ENCODE measurements around the gene ZNF511.

Gene ZNF511

GRCh38 chr10:133309720-133310398 is 1.1 kb downstream of the ZNF511 start:
- TF ChIP-seq, protein P1, sequence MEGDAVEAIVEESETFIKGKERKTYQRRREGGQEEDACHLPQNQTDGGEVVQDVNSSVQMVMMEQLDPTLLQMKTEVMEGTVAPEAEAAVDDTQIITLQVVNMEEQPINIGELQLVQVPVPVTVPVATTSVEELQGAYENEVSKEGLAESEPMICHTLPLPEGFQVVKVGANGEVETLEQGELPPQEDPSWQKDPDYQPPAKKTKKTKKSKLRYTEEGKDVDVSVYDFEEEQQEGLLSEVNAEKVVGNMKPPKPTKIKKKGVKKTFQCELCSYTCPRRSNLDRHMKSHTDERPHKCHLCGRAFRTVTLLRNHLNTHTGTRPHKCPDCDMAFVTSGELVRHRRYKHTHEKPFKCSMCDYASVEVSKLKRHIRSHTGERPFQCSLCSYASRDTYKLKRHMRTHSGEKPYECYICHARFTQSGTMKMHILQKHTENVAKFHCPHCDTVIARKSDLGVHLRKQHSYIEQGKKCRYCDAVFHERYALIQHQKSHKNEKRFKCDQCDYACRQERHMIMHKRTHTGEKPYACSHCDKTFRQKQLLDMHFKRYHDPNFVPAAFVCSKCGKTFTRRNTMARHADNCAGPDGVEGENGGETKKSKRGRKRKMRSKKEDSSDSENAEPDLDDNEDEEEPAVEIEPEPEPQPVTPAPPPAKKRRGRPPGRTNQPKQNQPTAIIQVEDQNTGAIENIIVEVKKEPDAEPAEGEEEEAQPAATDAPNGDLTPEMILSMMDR (IDR thresholded peaks at IDR 0.05; ENCODE audit: low read depth, low read length) = no peak
- no peak for DNase-seq (ENCODE audit: low read depth in 2 of 2)
- no peak overlapping the region for H3K4me3 ChIP-seq (replicated peaks in 1 of 2; ENCODE audit: low read depth in 2 of 2, low read length in 2 of 2)

DNA sequence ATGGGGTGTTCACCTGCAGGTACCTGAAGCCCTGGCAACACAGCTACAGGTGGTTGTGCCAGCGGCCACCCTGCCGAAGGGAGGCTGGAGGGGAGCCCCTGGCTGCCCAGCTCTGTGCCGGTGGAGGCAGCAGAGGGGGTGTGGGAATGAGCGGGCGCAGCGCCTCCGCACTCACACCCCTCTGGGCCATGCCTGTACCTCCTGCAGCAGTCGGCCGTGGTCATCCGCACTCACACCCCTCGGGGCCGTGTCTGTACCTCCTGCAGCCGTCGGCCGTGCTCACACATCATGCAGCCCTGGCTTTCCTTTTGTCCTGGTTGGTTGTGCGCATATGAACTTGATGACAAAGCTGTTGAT is 1.7 kb downstream of the ZNF511 start:
- no peak for DNase-seq (ENCODE audit: low read depth in 2 of 2)
- no peak overlapping the region for H3K4me3 ChIP-seq (replicated peaks in 1 of 2; ENCODE audit: low read depth in 2 of 2, low read length in 2 of 2)
- TF ChIP-seq, protein P1 (IDR thresholded peaks at IDR 0.05; ENCODE audit: low read depth, low read length) = no peak

- TF ChIP-seq, protein P1 (IDR thresholded peaks at IDR 0.05; ENCODE audit: low read depth, low read length) = no peak
- no peak for DNase-seq (ENCODE audit: low read depth in 2 of 2)
- H3K4me3 ChIP-seq (replicated peaks in 1 of 2; ENCODE audit: low read depth in 2 of 2, low read length in 2 of 2) = no peak overlapping the region
These were observed 2.1 kb downstream of the ZNF511 start for GRCh38 chr10:133310789-133311188.

GRCh38 chr10:133311570-133311969 is 2.9 kb downstream of the ZNF511 start:
- no peak overlapping the region for H3K4me3 ChIP-seq (replicated peaks in 1 of 2; ENCODE audit: low read depth in 2 of 2, low read length in 2 of 2)
- DNase-seq (ENCODE audit: low read depth in 2 of 2) = no peak
- TF ChIP-seq, protein P1 (IDR thresholded peaks at IDR 0.05; ENCODE audit: low read depth, low read length) = no peak

- DNase-seq (ENCODE audit: low read depth in 2 of 2) = no peak
- TF ChIP-seq, protein P1 (IDR thresholded peaks at IDR 0.05; ENCODE audit: low read depth, low read length) = no peak
These were observed 3.5 kb downstream of the ZNF511 start for GRCh38 chr10:133312016-133312768.

GRCh38 chr10:133312769-133313145 is 4.0 kb downstream of the ZNF511 start:
- no peak overlapping the region for H3K4me3 ChIP-seq (replicated peaks in 1 of 2; ENCODE audit: low read depth in 2 of 2, low read length in 2 of 2)
- DNase-seq (ENCODE audit: low read depth in 2 of 2) = no peak
- TF ChIP-seq, protein P1 (IDR thresholded peaks at IDR 0.05; ENCODE audit: low read depth, low read length) = no peak

More at GRCh38 chr10:133312016-133312768, 3.5 kb downstream of the ZNF511 start:
- no peak overlapping the region for H3K4me3 ChIP-seq (replicated peaks in 1 of 2; ENCODE audit: low read depth in 2 of 2, low read length in 2 of 2)

Data from cardiac fibroblast (primary cell).